ENCODE data around the gene PAPOLA. TPM values are rescaled to one million over a fixed set of nuclear protein-coding genes. Genes with fewer than 3 reads are reported as not detected.
A peak's percentile ranks its signal among the peaks of the same experiment; 100 is the strongest.

PAPOLA gene
- total RNA-seq, 1 experiment from 2014 or later, result 194 TPM

DNA sequence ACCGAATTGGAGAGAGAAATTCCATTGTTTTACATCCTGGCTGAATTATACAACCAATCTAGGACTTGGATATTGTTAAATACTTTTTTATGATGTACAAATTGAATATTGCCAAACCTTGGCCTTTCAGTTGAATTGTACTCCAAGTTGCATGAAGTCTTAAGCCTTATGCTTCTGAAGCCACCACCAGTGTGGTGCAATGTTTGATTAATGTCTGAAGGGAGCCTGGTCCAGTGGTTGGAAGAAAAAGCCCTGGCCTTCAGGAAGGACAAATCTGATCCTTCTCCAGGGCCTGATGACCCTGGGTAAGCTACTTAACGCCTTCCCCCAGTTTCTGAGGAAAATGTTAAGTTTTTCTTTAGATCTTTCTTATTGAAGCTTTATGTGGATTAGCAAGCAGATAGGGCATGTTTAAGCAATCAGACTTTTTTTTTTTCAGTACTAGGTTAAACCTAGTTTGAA lies 72.0 kb downstream of the PAPOLA start:
- BruUV-seq (replicated peaks), result no TSS peak
- no peak for DNase-seq (ENCODE audit: unreplicated experiment)
- H3K4me3 Mint-ChIP-seq (ENCODE audit: unreplicated experiment), result no peak overlapping the region
- intact Hi-C loops (cut with micrococcal nuclease), result no loop called here
- no peak overlapping the region for H3K27ac Mint-ChIP-seq (ENCODE audit: low read depth, unreplicated experiment)
- CTCF ChIA-PET, result interaction anchor here (0.7 to 6.5 kb wide), 6 partner anchors 8 to 279 kb away, joined by 3 to 46 read pairs (median 3); no protein-coding TSS in a partner anchor
- H3K9me3 Mint-ChIP-seq (ENCODE audit: unreplicated experiment), result no peaks in the 10 kb centered on the region
- TF ChIP-seq, protein P1, sequence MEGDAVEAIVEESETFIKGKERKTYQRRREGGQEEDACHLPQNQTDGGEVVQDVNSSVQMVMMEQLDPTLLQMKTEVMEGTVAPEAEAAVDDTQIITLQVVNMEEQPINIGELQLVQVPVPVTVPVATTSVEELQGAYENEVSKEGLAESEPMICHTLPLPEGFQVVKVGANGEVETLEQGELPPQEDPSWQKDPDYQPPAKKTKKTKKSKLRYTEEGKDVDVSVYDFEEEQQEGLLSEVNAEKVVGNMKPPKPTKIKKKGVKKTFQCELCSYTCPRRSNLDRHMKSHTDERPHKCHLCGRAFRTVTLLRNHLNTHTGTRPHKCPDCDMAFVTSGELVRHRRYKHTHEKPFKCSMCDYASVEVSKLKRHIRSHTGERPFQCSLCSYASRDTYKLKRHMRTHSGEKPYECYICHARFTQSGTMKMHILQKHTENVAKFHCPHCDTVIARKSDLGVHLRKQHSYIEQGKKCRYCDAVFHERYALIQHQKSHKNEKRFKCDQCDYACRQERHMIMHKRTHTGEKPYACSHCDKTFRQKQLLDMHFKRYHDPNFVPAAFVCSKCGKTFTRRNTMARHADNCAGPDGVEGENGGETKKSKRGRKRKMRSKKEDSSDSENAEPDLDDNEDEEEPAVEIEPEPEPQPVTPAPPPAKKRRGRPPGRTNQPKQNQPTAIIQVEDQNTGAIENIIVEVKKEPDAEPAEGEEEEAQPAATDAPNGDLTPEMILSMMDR (IDR thresholded peaks at IDR 0.05; ENCODE audit: unreplicated experiment), result no peak
- POLR2A ChIA-PET, result interaction anchor here (0.6 to 1.0 kb wide), 2 partner anchors 17 to 209 kb away, joined by 3 read pairs; no protein-coding TSS in a partner anchor
- no peaks in the 10 kb centered on the region for H3K27me3 Mint-ChIP-seq (ENCODE audit: insufficient read depth, unreplicated experiment)
- H3K4me1 Mint-ChIP-seq (ENCODE audit: insufficient read depth, unreplicated experiment), result peaks cover 17% of the 10 kb centered on the region
- H3K36me3 Mint-ChIP-seq (ENCODE audit: insufficient read depth, unreplicated experiment), result peaks cover 26% of the 10 kb centered on the region

DNA sequence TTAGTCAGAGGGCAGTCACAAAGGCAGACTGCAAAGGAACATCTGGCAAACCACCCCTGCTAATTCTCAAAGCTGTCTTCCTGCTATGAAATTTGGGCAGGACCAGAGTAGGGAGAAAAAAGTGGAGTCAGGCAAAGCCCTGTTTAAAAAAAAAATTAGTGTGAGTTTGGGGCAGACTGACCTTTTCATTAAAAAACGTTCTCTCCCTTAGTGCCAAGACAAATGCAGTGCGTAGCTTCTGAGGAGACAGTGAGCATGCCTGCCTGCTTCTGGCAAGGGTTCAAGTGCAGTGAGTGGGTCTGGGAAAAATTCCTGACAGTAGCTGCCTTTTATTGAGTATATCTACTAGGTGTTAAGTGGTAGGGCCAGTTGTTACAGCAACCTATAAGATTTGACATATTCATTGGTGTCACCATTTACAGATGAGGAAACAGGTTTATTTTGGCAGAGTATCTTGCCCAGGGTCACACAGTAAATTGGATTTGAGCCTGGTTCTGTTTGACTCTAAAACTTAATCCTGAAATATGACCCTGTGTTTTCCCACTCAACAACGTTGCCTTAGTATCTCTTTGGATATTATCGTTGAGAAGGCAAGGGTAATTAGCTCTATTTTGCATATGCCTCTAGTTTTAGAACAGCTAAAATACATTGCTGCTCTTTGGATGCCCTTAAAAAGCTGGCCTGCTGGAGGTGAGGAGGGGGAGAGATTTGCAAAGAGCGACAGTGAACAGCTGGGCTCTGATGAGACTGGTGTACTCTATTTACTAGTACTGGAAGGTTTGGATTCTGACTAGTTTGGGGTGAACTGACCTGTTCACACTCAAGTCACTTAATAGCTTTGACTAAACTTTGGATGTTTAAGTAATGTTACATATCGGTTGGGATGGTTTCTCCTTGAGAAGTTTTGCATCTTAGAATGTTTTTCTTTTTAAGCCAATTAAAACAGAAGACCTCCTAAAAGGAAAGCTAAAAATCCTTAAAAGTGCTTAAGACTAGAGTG lies 72.8 kb downstream of the PAPOLA start:
- ChIA-PET POLR2A (interaction anchor here (0.6 to 1.0 kb wide), 2 partner anchors 18 to 208 kb away, joined by 3 read pairs; no protein-coding TSS in a partner anchor), CTCF (interaction anchor here (0.7 to 6.5 kb wide), 7 partner anchors 9 to 278 kb away, joined by 3 to 46 read pairs (median 3); no protein-coding TSS in a partner anchor)
- peak; percentile 44 for DNase-seq (ENCODE audit: unreplicated experiment)
- TF ChIP-seq, protein P1 (IDR thresholded peaks at IDR 0.05; ENCODE audit: unreplicated experiment), result no peak
- Mint-ChIP-seq H3K4me1 (ENCODE audit: insufficient read depth, unreplicated experiment) (peaks cover 17% of the 10 kb centered on the region), H3K4me3 (ENCODE audit: unreplicated experiment) (no peak overlapping the region), H3K36me3 (ENCODE audit: insufficient read depth, unreplicated experiment) (peaks cover 19% of the 10 kb centered on the region), H3K27ac (ENCODE audit: low read depth, unreplicated experiment) (no peak overlapping the region), H3K27me3 (ENCODE audit: insufficient read depth, unreplicated experiment) (no peaks in the 10 kb centered on the region), H3K9me3 (ENCODE audit: unreplicated experiment) (no peaks in the 10 kb centered on the region)
- no TSS peak for BruUV-seq (replicated peaks)
- intact Hi-C loops (cut with micrococcal nuclease), result no loop called here

DNA sequence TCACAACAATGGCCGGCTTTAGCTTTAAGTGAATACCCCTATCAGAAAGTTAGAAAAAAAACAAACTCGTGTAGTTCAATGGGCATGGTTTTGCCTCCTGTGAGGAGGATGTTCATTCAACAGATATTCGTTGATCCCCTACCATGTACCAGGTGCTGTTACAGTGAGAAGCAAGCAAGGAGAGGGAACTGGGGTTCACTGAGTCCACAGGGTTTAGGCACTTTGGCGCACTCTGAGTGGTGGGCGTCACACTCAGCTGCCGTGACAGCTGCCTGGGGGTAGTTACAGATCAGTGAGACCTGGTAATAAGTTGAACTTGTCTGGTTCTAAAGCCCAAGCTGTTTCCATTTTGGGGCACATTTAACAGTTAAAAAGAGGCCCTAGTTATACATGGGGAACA lies 74.2 kb downstream of the PAPOLA start:
- ChIA-PET POLR2A (interaction anchor here (0.6 to 0.7 kb wide), 2 partner anchors 9 to 1430 kb away, joined by 3 to 5 read pairs; no protein-coding TSS in a partner anchor), CTCF (interaction anchor here (0.7 to 6.5 kb wide), 3 partner anchors 10 to 1015 kb away, joined by 3 to 46 read pairs (median 4); no protein-coding TSS in a partner anchor)
- BruUV-seq (replicated peaks), result no TSS peak
- no peak for DNase-seq (ENCODE audit: unreplicated experiment)
- H3K4me1 Mint-ChIP-seq (ENCODE audit: insufficient read depth, unreplicated experiment), result peaks cover 17% of the 10 kb centered on the region
- H3K4me3 Mint-ChIP-seq (ENCODE audit: unreplicated experiment), result no peak overlapping the region
- H3K27me3 Mint-ChIP-seq (ENCODE audit: insufficient read depth, unreplicated experiment), result no peaks in the 10 kb centered on the region
- H3K9me3 Mint-ChIP-seq (ENCODE audit: unreplicated experiment), result no peaks in the 10 kb centered on the region
- intact Hi-C loops (cut with micrococcal nuclease), result no loop called here
- no peak overlapping the region for H3K27ac Mint-ChIP-seq (ENCODE audit: low read depth, unreplicated experiment)
- TF ChIP-seq, protein P1 (IDR thresholded peaks at IDR 0.05; ENCODE audit: unreplicated experiment), result no peak
- H3K36me3 Mint-ChIP-seq (ENCODE audit: insufficient read depth, unreplicated experiment), result peaks cover 18% of the 10 kb centered on the region

DNA sequence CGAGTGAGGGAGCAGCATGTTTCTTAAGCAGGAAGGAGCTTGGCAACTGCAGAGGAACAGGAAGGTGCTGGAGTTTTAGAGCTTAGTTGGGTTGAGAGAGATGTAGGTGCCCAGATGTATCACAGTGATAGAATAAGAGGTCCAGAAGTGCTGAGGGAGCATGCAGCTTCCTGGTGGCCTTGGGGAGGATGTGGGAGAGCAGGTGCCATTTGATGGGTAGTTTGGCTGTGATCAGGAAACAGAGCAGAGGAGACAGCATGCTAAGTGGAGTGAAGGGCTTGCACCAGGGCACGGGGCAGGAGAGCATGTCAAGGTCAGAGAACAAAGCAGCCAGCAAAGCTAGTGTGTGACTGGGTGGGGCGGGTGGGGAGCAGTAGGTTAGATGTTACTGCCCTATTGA lies 74.8 kb downstream of the PAPOLA start:
- H3K4me1 Mint-ChIP-seq (ENCODE audit: insufficient read depth, unreplicated experiment), result peaks cover 17% of the 10 kb centered on the region
- CTCF ChIA-PET, result interaction anchor here (0.8 to 6.5 kb wide), 2 partner anchors 11 to 1016 kb away, joined by 3 to 46 read pairs; no protein-coding TSS in a partner anchor
- TF ChIP-seq, protein P1 (IDR thresholded peaks at IDR 0.05; ENCODE audit: unreplicated experiment), result no peak
- H3K27me3 Mint-ChIP-seq (ENCODE audit: insufficient read depth, unreplicated experiment), result no peaks in the 10 kb centered on the region
- H3K36me3 Mint-ChIP-seq (ENCODE audit: insufficient read depth, unreplicated experiment), result peaks cover 18% of the 10 kb centered on the region
- no peak for DNase-seq (ENCODE audit: unreplicated experiment)
- POLR2A ChIA-PET, result interaction anchor here (0.6 to 0.7 kb wide), 4 partner anchors 9 to 1430 kb away, joined by 3 to 5 read pairs (median 4); no protein-coding TSS in a partner anchor
- BruUV-seq (replicated peaks), result no TSS peak
- no peak overlapping the region for H3K4me3 Mint-ChIP-seq (ENCODE audit: unreplicated experiment)
- intact Hi-C loops (cut with micrococcal nuclease), result no loop called here
- no peak overlapping the region for H3K27ac Mint-ChIP-seq (ENCODE audit: low read depth, unreplicated experiment)
- no peaks in the 10 kb centered on the region for H3K9me3 Mint-ChIP-seq (ENCODE audit: unreplicated experiment)
